K562 (cell line): Measurements from ENCODE around the gene STK32C. TPM values are rescaled to one million over a fixed set of nuclear protein-coding genes. Genes with fewer than 3 reads are reported as not detected.

Experiments
- ATAC-seq: fragments of 200-7000 bp; cut with Tn5 transposase; 3 replicates; pipeline ENCODE4 v1.9.1; 2020; ENCODE audit warnings: moderate library complexity
- BruUV-seq: library from RNA; stranded (reverse); fragments of 400-500 nt; replicated peaks from 2 replicates; lab custom pipeline; 2021; lab: Mats Ljungman, UMichigan
- CTCF ChIA-PET: fragments of 300-600 bp; formaldehyde crosslinking; extraction: SDS; loops from one replicate; lab custom pipeline; 2021; ENCODE audit warnings: low intra/inter-chr PET ratio; lab: Yijun Ruan, JAX
- POLR2A ChIA-PET: fragments of 300-600, 350-650 bp; sonication (Branson Sonifier 250); formaldehyde crosslinking; extraction: SDS; loops from one replicate; lab custom pipeline; 2021; ENCODE audit warnings: antibody characterized with exemption, inconsistent platforms; lab: Yijun Ruan, JAX
- DNase-seq, 4 experiments: peaks; one replicate each; pipeline versions ENCODE4 v3.0.0 to v3.0.0-alpha.2; 2011 to 2018; ENCODE audit warnings: low spot score in 3 of 4, mixed read lengths in 3 of 4; ENCODE audit errors: extremely low read depth in 1 of 4
- FAIRE-seq: peaks from 2 replicates; lab custom pipeline; 2011; peaks lifted over from hg19 to GRCh38; lab: Jason Lieb, UNC
- H2AFZ ChIP-seq: 2 replicates; pipeline ENCODE4 v1.6.0; 2011; ENCODE audit warnings: low read depth, low read length, control low read depth, inconsistent platforms
- H3K27ac ChIP-seq: fragments of 200-600 bp; 3 replicates; pipeline ENCODE4 v1.8.0; 2011; ENCODE audit warnings: low read depth, mild to moderate bottlenecking, control low read depth, inconsistent platforms, low read length, moderate library complexity, mixed read lengths; ENCODE audit errors: extremely low read depth
- H3K27me3 ChIP-seq, 2 experiments: fragments of 300-600 bp in 1 of 2; 2 replicates in 1 of 2; 3 replicates in 1 of 2; pipeline versions ENCODE4 v1.6.0 to v1.8.0; 2011; ENCODE audit warnings: inconsistent platforms in 2 of 2, low read length in 2 of 2, mild to moderate bottlenecking in 1 of 2, mixed read lengths in 1 of 2, moderate library complexity in 1 of 2; ENCODE audit not compliant: control insufficient read depth in 2 of 2, insufficient read depth in 2 of 2
- H3K36me3 ChIP-seq: fragments of 300-600 bp; 3 replicates; pipeline ENCODE4 v1.8.0; 2011; ENCODE audit warnings: mild to moderate bottlenecking, low read length, inconsistent platforms; ENCODE audit not compliant: control insufficient read depth, insufficient read depth
- H3K4me1 ChIP-seq, 2 experiments: fragments of 200-600 bp in 1 of 2; replicated peaks in 1 of 2; 2 replicates in 1 of 2; 3 replicates in 1 of 2; pipeline versions ENCODE4 v1.5.1 to v1.8.0; 2011; ENCODE audit warnings: inconsistent platforms in 2 of 2, low read length in 2 of 2, mild to moderate bottlenecking in 1 of 2, mixed read lengths in 1 of 2, moderate library complexity in 1 of 2; ENCODE audit not compliant: control insufficient read depth in 2 of 2, insufficient read depth in 2 of 2
- H3K4me2 ChIP-seq: 2 replicates; pipeline ENCODE4 v1.6.1; 2011; ENCODE audit warnings: low read length, control low read depth, inconsistent platforms, mixed read lengths; ENCODE audit not compliant: insufficient read depth
- H3K4me3 ChIP-seq: fragments of 200-600 bp; sonication (generic), shearing (Covaris generic); 2 replicates; pipeline ENCODE4 v1.5.1; 2016; ENCODE audit warnings: control low read depth, inconsistent platforms
- H3K79me2 ChIP-seq: fragments of 200-600 bp; 3 replicates; pipeline ENCODE4 v1.8.0; 2011; ENCODE audit warnings: low read length, inconsistent platforms; ENCODE audit not compliant: control insufficient read depth, insufficient read depth
- H3K9ac ChIP-seq, 2 experiments: 2 replicates each; pipeline versions ENCODE4 v1.6.0 to v1.6.1; 2011; ENCODE audit warnings: low read depth in 2 of 2, low read length in 2 of 2, control low read depth in 1 of 2, inconsistent platforms in 1 of 2, mild to moderate bottlenecking in 1 of 2, mixed read lengths in 1 of 2; ENCODE audit not compliant: insufficient read depth in 1 of 2
- H3K9me1 ChIP-seq: one replicate; pipeline ENCODE4 v1.6.0; 2011; ENCODE audit warnings: inconsistent platforms, mild to moderate bottlenecking, low read length, moderate library complexity; ENCODE audit not compliant: control insufficient read depth, insufficient read depth
- H3K9me3 ChIP-seq: replicated peaks from 2 replicates; pipeline ENCODE4 v1.5.1; 2011; ENCODE audit warnings: low read depth, low read length, inconsistent platforms; ENCODE audit not compliant: control insufficient read depth, insufficient read depth
- H4K20me1 ChIP-seq: replicated peaks from 2 replicates; pipeline ENCODE4 v1.6.1; 2011; ENCODE audit warnings: low read length, inconsistent platforms, mixed read lengths; ENCODE audit not compliant: control insufficient read depth, insufficient read depth
- BRD9 ChIP-seq: fragments of 450-650 bp; IDR thresholded peaks from 2 replicates; pipeline ENCODE4 v1.6.1; 2018; ENCODE audit warnings: low read depth; ENCODE audit not compliant: partially characterized antibody
- EHMT2 ChIP-seq: fragments of 450-650 bp; IDR thresholded peaks from 2 replicates; pipeline ENCODE4 v1.6.1; 2018; ENCODE audit warnings: antibody characterized with exemption
- ELF2 ChIP-seq: fragments of 250-450 bp; sonication (Bioruptor Pico); IDR thresholded peaks from 2 replicates; pipeline ENCODE4 v1.5.0; 2021; ENCODE audit warnings: mild to moderate bottlenecking
- KLF13 ChIP-seq: fragments of 450-650 bp; IDR thresholded peaks from 2 replicates; pipeline ENCODE4 v1.6.1; 2016; ENCODE audit warnings: missing genetic modification characterization, low read depth, mild to moderate bottlenecking, missing compliant biosample characterization, moderate library complexity, borderline replicate concordance
- MBD2 ChIP-seq: sonication (generic); IDR thresholded peaks from 2 replicates; pipeline ENCODE4 v1.6.1; 2016; ENCODE audit warnings: low read depth, borderline replicate concordance
- MECOM ChIP-seq: fragments of 250-450 bp; sonication (Bioruptor Pico); IDR thresholded peaks from 2 replicates; pipeline ENCODE4 v1.8.0; 2022; ENCODE audit warnings: inconsistent platforms
- PRPF4 ChIP-seq: fragments of 200-400 bp; formaldehyde crosslinking; IDR thresholded peaks from one replicate; pipeline ENCODE4 v1.6.1; 2017; ENCODE audit warnings: low read length, low read depth, mild to moderate bottlenecking; ENCODE audit not compliant: insufficient read depth, poor library complexity, severe bottlenecking
- RBFOX2 ChIP-seq: fragments of 200-400 bp; formaldehyde crosslinking; IDR thresholded peaks from 2 replicates; pipeline ENCODE4 v1.6.1; 2017; ENCODE audit warnings: low read depth, mild to moderate bottlenecking, low read length, moderate library complexity
- SNRNP70 ChIP-seq: fragments of 200-400 bp; formaldehyde crosslinking; optimal IDR thresholded peaks from 2 replicates; pipeline ENCODE3; 2017; ENCODE audit warnings: low read depth, low read length
- ZNF197 ChIP-seq: fragments of 200-800 bp; sonication (Bioruptor generic); IDR thresholded peaks from 2 replicates; pipeline ENCODE4 v1.6.1; 2016; ENCODE audit warnings: low read depth, missing genetic modification characterization, missing compliant biosample characterization
- ZNF436 ChIP-seq: fragments of 250-450, 450-650 bp; sonication (Bioruptor Pico); formaldehyde crosslinking; IDR thresholded peaks from 2 replicates; pipeline ENCODE4 v1.7.0; 2020; ENCODE audit warnings: mild to moderate bottlenecking
- WGBS: fragments of 100-300 bp; shearing (Covaris generic); methylation state at CpG from one replicate; pipeline ENCODE4 v1.1.6; 2016; ENCODE audit warnings: low coverage, mixed read lengths; ENCODE audit not compliant: insufficient coverage; ENCODE audit errors: missing lambda C conversion rate; 5-methylcytosine and 5-hydroxymethylcytosine counted together
- in situ Hi-C: fragments of 300-500 bp; cut with MboI; formaldehyde crosslinking; loops from 4 replicates; pipeline ENCODE4 v1.15.0; 2018; ENCODE audit warnings: inconsistent platforms, mixed read lengths
- intact Hi-C: fragments of 100-400 bp; cut with micrococcal nuclease; formaldehyde crosslinking; loops from 2 replicates; pipeline ENCODE4 v1.14.2; 2022
- polyA plus RNA-seq, 8 experiments: library from polyadenylated mRNA; depleted of rRNA in 4 of 8; stranded (reverse) in 5 of 8; unstranded in 3 of 8; fragments of >200 nt; fragmentation: Nextera tagmentation in 2 of 8; fragmentation: Illumina TruSeq in 1 of 8; extraction: Ambion mirVana in 2 of 8; extraction: Trizol in 1 of 8; gene quantifications; 2 replicates each; pipeline versions ENCODE4 v1.2.1 to v1.2.3, GENCODE V29; 2011 to 2014; ENCODE audit warnings: inconsistent platforms in 1 of 8, missing spikeins in 1 of 8
- total RNA-seq, 7 experiments: library from RNA; depleted of rRNA in 6 of 7; stranded (reverse); fragments of >200 nt in 6 of 7; fragmentation: Illumina TruSeq in 2 of 7; extraction: Trizol in 2 of 7; gene quantifications; 2 replicates each; pipeline versions ENCODE4 v1.2.1 to v1.2.3, GENCODE V29; 2011 to 2021; ENCODE audit warnings: low replicate concordance in 1 of 7

The STK32C gene
- total and polyA plus RNA-seq, 9 of the 15 experiments (the other 6 are each of a cell fraction or from before 2014, with no cell fraction given): 1.5 to 20.9 (median 6.5) TPM

- Histone ChIP-seq H4K20me1 (no peaks in the 10 kb centered on the region), H3K4me3 (no peak overlapping the region), H3K9me3 (no peaks in the 10 kb centered on the region), H3K4me2 (no peak overlapping the region)
- no TSS peak for BruUV-seq
- ChIA-PET POLR2A (interaction anchor here (0.7 kb wide), 1 partner anchor 116 kb away, joined by 3 read pairs; no protein-coding TSS in a partner anchor), CTCF (interaction anchor here (0.6 kb wide), 1 partner anchor 69 kb away, joined by 4 read pairs; no protein-coding TSS in a partner anchor)
- TF ChIP-seq MECOM (CRISPR knock-in tag) (no peak), RBFOX2 (no peak), ZNF436 (CRISPR knock-in tag) (no peak), EHMT2 (no peak), KLF13 (tag) (no peak), PRPF4 (no peak), BRD9 (no peak), MBD2 (no peak), ELF2 (CRISPR knock-in tag) (no peak), ZNF197 (CRISPR knock-in tag) (no peak), SNRNP70 (no peak)
- TF ChIP-seq, all 486 proteins: peak for 0
- H3K36me3 ChIP-seq: no peaks in the 10 kb centered on the region
- ATAC-seq (no peak), DNase-seq (no peak), FAIRE-seq (no peak)
- no peak overlapping the region for H2AFZ ChIP-seq
- no peaks in the 10 kb centered on the region for H3K27me3 ChIP-seq
- H3K79me2 ChIP-seq: no peaks in the 10 kb centered on the region
- no peak overlapping the region; a peak in 1 of 4 replicates for H3K9ac ChIP-seq
- no peaks in the 10 kb centered on the region for H3K9me1 ChIP-seq
- H3K4me1 ChIP-seq: peaks cover 0 to 4% of the 10 kb centered on the region in 2 experiments; a peak in 2 of 5 replicates
- intact Hi-C loops: no loop called here
- WGBS: 83% methylated on average over 9 of the region's 23 CpGs
- in situ Hi-C loops: loop anchor here (5.0 kb wide), 1 partner anchor 125 kb away; no protein-coding TSS in a partner anchor
- no peak overlapping the region for H3K27ac ChIP-seq
These were observed 39.6 kb upstream of the STK32C start for GRCh38 chr10:132347211-132347930.
